A549 (cell line): ENCODE results near the gene MROH2A. TPM values are rescaled to one million over a fixed set of nuclear protein-coding genes. Genes with fewer than 3 reads are reported as not detected.

Experiments used
- ATAC-seq, 2 experiments: fragments of 200-7000 bp in 1 of 2; fragments of >200 bp in 1 of 2; cut with Nextera tagmentation in 1 of 2; cut with Tn5 transposase in 1 of 2; 3 replicates each; pipeline versions ENCODE4 v1.8.0 to v1.9.1; 2018 to 2020; ENCODE audit warnings: mild to moderate bottlenecking in 1 of 2, moderate library complexity in 1 of 2
- CTCF ChIA-PET: fragments of 300-600 bp; sonication (Branson Sonifier 250); formaldehyde crosslinking; extraction: SDS; loops from one replicate; lab custom pipeline; 2021; ENCODE audit warnings: antibody characterized with exemption, inconsistent platforms; lab: Yijun Ruan, JAX
- POLR2A ChIA-PET: fragments of 350-600 bp; formaldehyde crosslinking; extraction: SDS; loops from one replicate; lab custom pipeline; 2021; ENCODE audit warnings: antibody characterized with exemption, inconsistent platforms; lab: Yijun Ruan, JAX
- DNase-seq, 2 experiments: peaks; one replicate each; pipeline versions ENCODE4 v3.0.0 to v3.0.0-alpha.2; 2011 to 2016; ENCODE audit warnings: low read depth in 1 of 2, low spot score in 1 of 2
- FAIRE-seq: peaks from 2 replicates; lab custom pipeline; 2011; peaks lifted over from hg19 to GRCh38; lab: Jason Lieb, UNC
- H3K27ac ChIP-seq, 2 experiments: fragments of >200 bp; sonication (Bioruptor Twin); formaldehyde crosslinking; 3 replicates each; pipeline ENCODE4 v1.5.1; 2016 to 2017
- H3K4me1 ChIP-seq: fragments of >200 bp; sonication (Bioruptor Twin); formaldehyde crosslinking; 3 replicates; pipeline ENCODE4 v1.6.1; 2016
- H3K4me2 ChIP-seq: fragments of >200 bp; sonication (Bioruptor Twin); formaldehyde crosslinking; 3 replicates; pipeline ENCODE4 v1.6.1; 2016
- H3K4me3 ChIP-seq: fragments of >200 bp; sonication (Bioruptor Twin); formaldehyde crosslinking; 3 replicates; pipeline ENCODE4 v1.5.1; 2016
- H3K9me3 ChIP-seq: fragments of >200 bp; sonication (Bioruptor Twin); formaldehyde crosslinking; 3 replicates; pipeline ENCODE4 v1.6.1; 2016
- CBX8 ChIP-seq: fragments of 200-600 bp; sonication (generic); IDR thresholded peaks from 2 replicates; pipeline ENCODE4 v1.6.1; 2016
- CHD4 ChIP-seq: fragments of 200-600 bp; sonication (generic); IDR thresholded peaks from 2 replicates; pipeline ENCODE4 v1.6.1; 2016; ENCODE audit warnings: antibody characterized with exemption, mild to moderate bottlenecking, borderline replicate concordance
- ESRRA ChIP-seq: fragments of 150-350 bp; IDR thresholded peaks from 2 replicates; pipeline ENCODE4 v1.6.1; 2014; ENCODE audit warnings: mild to moderate bottlenecking, low read length, borderline replicate concordance
- FOSL2 ChIP-seq, 2 experiments: fragments of 450-650 bp in 1 of 2; fragments of >200 bp in 1 of 2; sonication (Bioruptor Twin) in 1 of 2; formaldehyde crosslinking; IDR thresholded peaks; 2 replicates each; pipeline versions ENCODE4 v1.5.0 to v1.6.1; 2016 to 2020; ENCODE audit warnings: mild to moderate bottlenecking in 1 of 2, moderate library complexity in 1 of 2
- FOXS1 ChIP-seq: fragments of 250-450 bp; sonication (Bioruptor Pico); IDR thresholded peaks from 2 replicates; pipeline ENCODE4 v1.5.0; 2020; ENCODE audit warnings: mild to moderate bottlenecking, moderate library complexity
- GATA3 ChIP-seq: IDR thresholded peaks from 2 replicates; pipeline ENCODE4 v1.6.1; 2012; ENCODE audit warnings: borderline replicate concordance
- HMGXB4 ChIP-seq: fragments of 250-450 bp; sonication (Bioruptor Pico); IDR thresholded peaks from 2 replicates; pipeline ENCODE4 v1.5.0; 2021; ENCODE audit warnings: mild to moderate bottlenecking, moderate library complexity, borderline replicate concordance
- HOXB5 ChIP-seq: fragments of 250-450 bp; sonication (Bioruptor Pico); IDR thresholded peaks from 2 replicates; pipeline ENCODE4 v1.5.0; 2020; ENCODE audit warnings: mild to moderate bottlenecking, moderate library complexity
- JUN ChIP-seq, 2 experiments: fragments of >200 bp; sonication (Bioruptor Twin); formaldehyde crosslinking; IDR thresholded peaks; 2 replicates in 1 of 2; 3 replicates in 1 of 2; pipeline ENCODE4 v1.6.1; 2016 to 2017
- KDM1A ChIP-seq: fragments of 200-600 bp; sonication (generic); IDR thresholded peaks from 2 replicates; pipeline ENCODE4 v1.6.1; 2016; ENCODE audit warnings: low read depth, mild to moderate bottlenecking
- KDM5A ChIP-seq: fragments of 200-600 bp; sonication (generic); IDR thresholded peaks from 2 replicates; pipeline ENCODE4 v1.6.1; 2016; ENCODE audit warnings: antibody characterized with exemption, mild to moderate bottlenecking
- MAX ChIP-seq: IDR thresholded peaks from 2 replicates; pipeline ENCODE4 v1.6.1; 2012
- MAZ ChIP-seq: fragments of 150-350 bp; IDR thresholded peaks from 2 replicates; pipeline ENCODE4 v1.6.1; 2014; ENCODE audit warnings: antibody characterized with exemption, low read depth, low read length, borderline replicate concordance
- NR3C1 ChIP-seq: fragments of >200 bp; sonication (Bioruptor Twin); formaldehyde crosslinking; IDR thresholded peaks from 3 replicates; pipeline ENCODE4 v1.6.1; 2017
- PHF8 ChIP-seq: fragments of 200-600 bp; sonication (generic); IDR thresholded peaks from 2 replicates; pipeline ENCODE4 v1.6.1; 2016; ENCODE audit warnings: low read depth, mild to moderate bottlenecking, antibody characterized with exemption, moderate library complexity, borderline replicate concordance
- POLR2A ChIP-seq: IDR thresholded peaks from 2 replicates; pipeline ENCODE4 v1.6.1; 2012; ENCODE audit warnings: mild to moderate bottlenecking, low read length
- POLR2AphosphoS2 ChIP-seq: conservative IDR thresholded peaks from 2 replicates; pipeline ENCODE4 v1.6.1; 2012; ENCODE audit warnings: low read length, improper control_type of control experiment, inconsistent platforms
- RNF2 ChIP-seq: fragments of 200-600 bp; sonication (generic); IDR thresholded peaks from 2 replicates; pipeline ENCODE4 v1.6.1; 2016; ENCODE audit warnings: low read depth, mild to moderate bottlenecking, antibody characterized with exemption, moderate library complexity, borderline replicate concordance
- SMC3 ChIP-seq: fragments of >200 bp; sonication (Bioruptor Twin); formaldehyde crosslinking; IDR thresholded peaks from 3 replicates; pipeline ENCODE4 v1.6.1; 2018; ENCODE audit warnings: inconsistent platforms
- SREBF2 ChIP-seq: fragments of 450-650 bp; IDR thresholded peaks from 2 replicates; pipeline ENCODE4 v1.6.1; 2014; ENCODE audit warnings: mild to moderate bottlenecking, moderate library complexity
- TFCP2L1 ChIP-seq: fragments of 250-450 bp; sonication (Bioruptor Pico); IDR thresholded peaks from 2 replicates; pipeline ENCODE4 v1.5.0; 2021; ENCODE audit warnings: mild to moderate bottlenecking
- TP53 ChIP-seq: fragments of 250-450 bp; sonication (Bioruptor Pico); IDR thresholded peaks from 2 replicates; pipeline ENCODE4 v1.5.0; 2021; ENCODE audit warnings: mild to moderate bottlenecking, moderate library complexity
- ZC3H11A ChIP-seq: fragments of 450-650 bp; IDR thresholded peaks from 2 replicates; pipeline ENCODE4 v1.6.1; 2014; ENCODE audit warnings: antibody characterized with exemption, mild to moderate bottlenecking
- WGBS: methylation state at CpG from one replicate; pipeline ENCODE4 v1.1.6; 2017; ENCODE audit errors: missing lambda C conversion rate; 5-methylcytosine and 5-hydroxymethylcytosine counted together
- polyA plus RNA-seq, 4 experiments: library from polyadenylated mRNA; depleted of rRNA in 3 of 4; stranded (reverse); fragments of >200 nt; fragmentation: RNase III in 1 of 4; extraction: RNeasy Plus Mini Kit Qiagen cat#74134 plus additional on column Dnase treatment in 1 of 4; gene quantifications; 2 replicates in 3 of 4; 3 replicates in 1 of 4; pipeline ENCODE4 v1.2.3, GENCODE V29; 2011 to 2017
- TF ChIP-seq, protein P1 (sequence below): fragments of 150-350 bp; IDR thresholded peaks from 2 replicates; pipeline ENCODE4 v1.6.1; 2014; ENCODE audit warnings: low read depth, mild to moderate bottlenecking, low read length
- TF ChIP-seq, protein P2 (sequence below): fragments of 450-650 bp; IDR thresholded peaks from 2 replicates; pipeline ENCODE4 v1.6.1; 2014; ENCODE audit warnings: antibody characterized with exemption
- TF ChIP-seq, protein P3 (sequence below): fragments of 200-600 bp; sonication (generic); IDR thresholded peaks from 2 replicates; pipeline ENCODE4 v1.6.1; 2016; ENCODE audit warnings: antibody characterized with exemption, mild to moderate bottlenecking, moderate library complexity
- TF ChIP-seq, protein P4 (sequence below): IDR thresholded peaks from 2 replicates; pipeline ENCODE4 v1.6.1; 2012; ENCODE audit warnings: low read depth, borderline replicate concordance

Gene MROH2A
- polyA plus RNA-seq, 2 of the 4 experiments (the other 2 are of a cell fraction), result 0.10 to 0.63 TPM

DNA sequence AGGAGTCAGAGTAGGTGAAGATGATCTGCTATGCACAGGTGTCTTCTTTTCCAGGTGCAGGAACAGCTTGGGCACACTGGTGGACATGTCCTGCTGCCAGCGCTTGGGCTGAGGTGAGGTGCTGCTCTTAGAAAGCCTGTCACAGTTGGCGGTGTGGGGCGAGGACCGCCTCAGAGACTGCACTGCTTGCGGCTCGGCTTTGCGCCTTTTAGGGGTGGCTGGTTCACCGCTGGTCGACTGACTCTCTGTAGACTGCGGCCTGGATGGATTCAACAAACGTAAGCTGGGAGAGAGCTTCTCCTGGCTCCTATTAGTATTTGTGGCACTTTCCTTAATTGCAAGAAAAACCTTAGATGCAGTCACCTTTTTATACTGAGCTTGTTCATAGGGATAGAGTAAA lies 88.3 kb downstream of the MROH2A start:
- WGBS, result 100% methylated on average over 7 of the region's 11 CpGs
- FAIRE-seq (no peak), DNase-seq (no peak)
- peaks cover 33% of the 10 kb centered on the region; the same call in 2 of the 3 replicates for H3K9me3 ChIP-seq
- TF ChIP-seq CBX8 (no peak), KDM1A (no peak), RNF2 (no peak), KDM5A (no peak), MAZ (no peak), FOSL2 (IDR thresholded peaks at IDR 0.05) (no peak), FOSL2 (CRISPR knock-in tag; IDR thresholded peaks at IDR 0.05) (no peak), SREBF2 (no peak), GATA3 (no peak), POLR2AphosphoS2 (no peak)
- TF ChIP-seq, protein P1, sequence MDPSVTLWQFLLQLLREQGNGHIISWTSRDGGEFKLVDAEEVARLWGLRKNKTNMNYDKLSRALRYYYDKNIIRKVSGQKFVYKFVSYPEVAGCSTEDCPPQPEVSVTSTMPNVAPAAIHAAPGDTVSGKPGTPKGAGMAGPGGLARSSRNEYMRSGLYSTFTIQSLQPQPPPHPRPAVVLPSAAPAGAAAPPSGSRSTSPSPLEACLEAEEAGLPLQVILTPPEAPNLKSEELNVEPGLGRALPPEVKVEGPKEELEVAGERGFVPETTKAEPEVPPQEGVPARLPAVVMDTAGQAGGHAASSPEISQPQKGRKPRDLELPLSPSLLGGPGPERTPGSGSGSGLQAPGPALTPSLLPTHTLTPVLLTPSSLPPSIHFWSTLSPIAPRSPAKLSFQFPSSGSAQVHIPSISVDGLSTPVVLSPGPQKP, result no peak
- TF ChIP-seq, all 56 proteins: peak for 0
- Histone ChIP-seq H3K4me1 (no peaks in the 10 kb centered on the region), H3K4me2 (no peak overlapping the region), H3K27ac (no peak overlapping the region), H3K4me3 (no peak overlapping the region)
- CTCF ChIA-PET, result interaction anchor here (0.5 to 3.5 kb wide), 7 partner anchors 9 to 1251 kb away, joined by 3 to 31 read pairs (median 3); no protein-coding TSS in a partner anchor
- no peak for ATAC-seq
- POLR2A ChIA-PET, result no interaction called here

DNA sequence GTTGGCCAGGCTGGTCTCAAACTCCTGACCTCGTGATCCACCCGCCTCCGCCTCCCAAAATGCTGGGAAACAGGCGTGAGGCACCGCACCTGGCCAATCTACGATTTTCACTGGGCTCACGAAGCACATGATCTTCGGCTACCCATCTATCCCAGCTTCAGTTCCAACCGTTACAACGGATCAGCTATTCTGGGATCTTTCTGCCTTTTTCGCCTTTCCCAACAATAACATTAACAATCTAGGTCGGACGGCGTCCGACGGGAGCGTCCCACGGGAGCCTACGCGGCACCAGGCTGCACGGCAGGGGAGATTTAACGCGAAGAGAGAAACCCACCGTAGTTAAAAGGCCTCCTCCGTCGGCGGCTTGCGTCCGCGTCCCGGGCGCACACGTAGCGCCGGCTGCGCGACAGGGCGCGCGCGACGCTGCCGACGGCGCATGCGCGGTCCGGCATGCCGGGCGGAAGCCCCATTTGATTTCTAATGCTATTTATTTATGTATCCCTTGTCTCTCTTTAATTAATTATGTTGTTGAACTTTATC lies 89.9 kb downstream of the MROH2A start, which contains the start of gene MSL3B:
Gene MSL3B, minus strand, starts transcription at position 394 of the 540 bp plus-strand sequence.
- Histone ChIP-seq H3K4me2 (peak within 1 kb of the TSS; percentile 79), H3K27ac (peak within 1 kb of the TSS; percentile 92 to 93), H3K9me3 (peaks cover 33% of the 10 kb centered on the region; the same call in 2 of the 3 replicates), H3K4me1 (no peaks in the 10 kb centered on the region), H3K4me3 (peak within 1 kb of the TSS; percentile 68)
- peak; percentile 81 to 90 for ATAC-seq
- 1% methylated on average over 50 of the region's 50 CpGs for WGBS
- ChIA-PET POLR2A (interaction anchor here (0.8 to 1.0 kb wide), 2 partner anchors 10 to 13 kb away, joined by 3 to 5 read pairs; no protein-coding TSS in a partner anchor), CTCF (interaction anchor here (0.5 to 3.5 kb wide), 6 partner anchors 11 to 147 kb away, joined by 3 to 31 read pairs (median 3); no protein-coding TSS in a partner anchor)
- TF ChIP-seq FOSL2 (IDR thresholded peaks at IDR 0.05), result no peak
- no peak for TF ChIP-seq FOSL2 (CRISPR knock-in tag; IDR thresholded peaks at IDR 0.05)
- TF ChIP-seq NR3C1, result no peak
- TF ChIP-seq PHF8, result peak; percentile 93; the same call in 1 of the 2 replicates
- 0 out of 2 replicates have a peak, but pooled peaks have one; percentile 32 for TF ChIP-seq TP53 (CRISPR knock-in tag)
- TF ChIP-seq CHD4, result no peak
- TF ChIP-seq FOXS1, result no peak
- no peak for TF ChIP-seq HOXB5 (CRISPR knock-in tag)
- TF ChIP-seq POLR2A, result peak; percentile 72
- TF ChIP-seq, protein P2, sequence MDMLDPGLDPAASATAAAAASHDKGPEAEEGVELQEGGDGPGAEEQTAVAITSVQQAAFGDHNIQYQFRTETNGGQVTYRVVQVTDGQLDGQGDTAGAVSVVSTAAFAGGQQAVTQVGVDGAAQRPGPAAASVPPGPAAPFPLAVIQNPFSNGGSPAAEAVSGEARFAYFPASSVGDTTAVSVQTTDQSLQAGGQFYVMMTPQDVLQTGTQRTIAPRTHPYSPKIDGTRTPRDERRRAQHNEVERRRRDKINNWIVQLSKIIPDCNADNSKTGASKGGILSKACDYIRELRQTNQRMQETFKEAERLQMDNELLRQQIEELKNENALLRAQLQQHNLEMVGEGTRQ, result peak; percentile 61; the same call in 1 of the 2 replicates
- TF ChIP-seq SMC3, result no peak
- no peak for TF ChIP-seq TFCP2L1 (CRISPR knock-in tag)
- no peak for TF ChIP-seq ZC3H11A
- peak; percentile 68 to 73; a peak in 4 of 5 replicates for TF ChIP-seq JUN (IDR thresholded peaks at IDR 0.05)
- TF ChIP-seq HMGXB4 (CRISPR knock-in tag), result 0 out of 2 replicates have a peak, but pooled peaks have one; percentile 31
- TF ChIP-seq RNF2, result 0 out of 2 replicates have a peak, but pooled peaks have one; percentile 46
- peak; percentile 95 for TF ChIP-seq MAX
- TF ChIP-seq ESRRA, result no peak
- TF ChIP-seq, protein P3, sequence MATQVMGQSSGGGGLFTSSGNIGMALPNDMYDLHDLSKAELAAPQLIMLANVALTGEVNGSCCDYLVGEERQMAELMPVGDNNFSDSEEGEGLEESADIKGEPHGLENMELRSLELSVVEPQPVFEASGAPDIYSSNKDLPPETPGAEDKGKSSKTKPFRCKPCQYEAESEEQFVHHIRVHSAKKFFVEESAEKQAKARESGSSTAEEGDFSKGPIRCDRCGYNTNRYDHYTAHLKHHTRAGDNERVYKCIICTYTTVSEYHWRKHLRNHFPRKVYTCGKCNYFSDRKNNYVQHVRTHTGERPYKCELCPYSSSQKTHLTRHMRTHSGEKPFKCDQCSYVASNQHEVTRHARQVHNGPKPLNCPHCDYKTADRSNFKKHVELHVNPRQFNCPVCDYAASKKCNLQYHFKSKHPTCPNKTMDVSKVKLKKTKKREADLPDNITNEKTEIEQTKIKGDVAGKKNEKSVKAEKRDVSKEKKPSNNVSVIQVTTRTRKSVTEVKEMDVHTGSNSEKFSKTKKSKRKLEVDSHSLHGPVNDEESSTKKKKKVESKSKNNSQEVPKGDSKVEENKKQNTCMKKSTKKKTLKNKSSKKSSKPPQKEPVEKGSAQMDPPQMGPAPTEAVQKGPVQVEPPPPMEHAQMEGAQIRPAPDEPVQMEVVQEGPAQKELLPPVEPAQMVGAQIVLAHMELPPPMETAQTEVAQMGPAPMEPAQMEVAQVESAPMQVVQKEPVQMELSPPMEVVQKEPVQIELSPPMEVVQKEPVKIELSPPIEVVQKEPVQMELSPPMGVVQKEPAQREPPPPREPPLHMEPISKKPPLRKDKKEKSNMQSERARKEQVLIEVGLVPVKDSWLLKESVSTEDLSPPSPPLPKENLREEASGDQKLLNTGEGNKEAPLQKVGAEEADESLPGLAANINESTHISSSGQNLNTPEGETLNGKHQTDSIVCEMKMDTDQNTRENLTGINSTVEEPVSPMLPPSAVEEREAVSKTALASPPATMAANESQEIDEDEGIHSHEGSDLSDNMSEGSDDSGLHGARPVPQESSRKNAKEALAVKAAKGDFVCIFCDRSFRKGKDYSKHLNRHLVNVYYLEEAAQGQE, result no peak
- TF ChIP-seq KDM5A, result 0 out of 2 replicates have a peak, but pooled peaks have one; percentile 35
- TF ChIP-seq, protein P4, sequence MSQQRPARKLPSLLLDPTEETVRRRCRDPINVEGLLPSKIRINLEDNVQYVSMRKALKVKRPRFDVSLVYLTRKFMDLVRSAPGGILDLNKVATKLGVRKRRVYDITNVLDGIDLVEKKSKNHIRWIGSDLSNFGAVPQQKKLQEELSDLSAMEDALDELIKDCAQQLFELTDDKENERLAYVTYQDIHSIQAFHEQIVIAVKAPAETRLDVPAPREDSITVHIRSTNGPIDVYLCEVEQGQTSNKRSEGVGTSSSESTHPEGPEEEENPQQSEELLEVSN, result peak; percentile 95
- no peak for TF ChIP-seq CBX8
- DNase-seq, result peak; percentile 64 to 82
- FAIRE-seq, result no peak
